HG02870 (cell line): ENCODE measurements around the gene SNUPN.
"Not testable (repeated sequence)": the region's sequence is repeated elsewhere in the genome, so short reads cannot be mapped to it uniquely, and the experiment has no call there.

Experiments
- ATAC-seq: cut with Tn5 transposase; IDR thresholded peaks from one replicate; pipeline ENCODE4 v1.9.1; 2021; ENCODE audit warnings: mild to moderate bottlenecking, moderate library complexity; ENCODE audit not compliant: unreplicated experiment

SNUPN gene

GRCh38 chr15:75637245-75638009, 11.9 kb upstream of the SNUPN start:
- ATAC-seq, result no peak

GRCh38 chr15:75636026-75636425, 10.5 kb upstream of the SNUPN start:
- no peak for ATAC-seq

GRCh38 chr15:75633922-75634321, 8.4 kb upstream of the SNUPN start:
- ATAC-seq, result not testable (repeated sequence)

GRCh38 chr15:75631935-75632334, 6.4 kb upstream of the SNUPN start:
- ATAC-seq, result no peak

GRCh38 chr15:75622505-75622904, 3.0 kb downstream of the SNUPN start:
- ATAC-seq, result no peak

GRCh38 chr15:75620841-75621391, 4.6 kb downstream of the SNUPN start:
- ATAC-seq, result no peak

- no peak for ATAC-seq
Observed at GRCh38 chr15:75620058-75620820, 5.3 kb downstream of the SNUPN start.

- ATAC-seq, result no peak
Observed at GRCh38 chr15:75616766-75617165, 8.8 kb downstream of the SNUPN start.

GRCh38 chr15:75606711-75607699, 18.5 kb downstream of the SNUPN start:
- no peak for ATAC-seq

GRCh38 chr15:75606026-75606425, 19.5 kb downstream of the SNUPN start:
- no peak for ATAC-seq

- ATAC-seq, result no peak
Observed at GRCh38 chr15:75599401-75599800, 26.1 kb downstream of the SNUPN start.

- ATAC-seq, result no peak
Observed at GRCh38 chr15:75598361-75598760, 27.2 kb downstream of the SNUPN start.

GRCh38 chr15:75597667-75598341, 27.7 kb downstream of the SNUPN start:
- no peak for ATAC-seq

GRCh38 chr15:75596703-75597345, 28.7 kb downstream of the SNUPN start:
- ATAC-seq, result no peak

- ATAC-seq, result no peak
Observed at GRCh38 chr15:75594276-75594675, 31.2 kb downstream of the SNUPN start.

GRCh38 chr15:75591655-75592364, 33.7 kb downstream of the SNUPN start:
- no peak for ATAC-seq

GRCh38 chr15:75590239-75590638, 35.3 kb downstream of the SNUPN start:
- ATAC-seq, result no peak

GRCh38 chr15:75589071-75589470, 36.5 kb downstream of the SNUPN start:
- ATAC-seq, result no peak

- not testable (repeated sequence) for ATAC-seq
Observed at GRCh38 chr15:75586422-75586821, 39.1 kb downstream of the SNUPN start.
